GM21825 (cell line): ENCODE results near the gene SLFNL1.

Source experiments
- ATAC-seq: cut with Tn5 transposase; IDR thresholded peaks from one replicate; pipeline ENCODE4 v1.9.1; 2021; ENCODE audit warnings: mild to moderate bottlenecking, moderate library complexity; ENCODE audit not compliant: unreplicated experiment

The SLFNL1 gene

DNA sequence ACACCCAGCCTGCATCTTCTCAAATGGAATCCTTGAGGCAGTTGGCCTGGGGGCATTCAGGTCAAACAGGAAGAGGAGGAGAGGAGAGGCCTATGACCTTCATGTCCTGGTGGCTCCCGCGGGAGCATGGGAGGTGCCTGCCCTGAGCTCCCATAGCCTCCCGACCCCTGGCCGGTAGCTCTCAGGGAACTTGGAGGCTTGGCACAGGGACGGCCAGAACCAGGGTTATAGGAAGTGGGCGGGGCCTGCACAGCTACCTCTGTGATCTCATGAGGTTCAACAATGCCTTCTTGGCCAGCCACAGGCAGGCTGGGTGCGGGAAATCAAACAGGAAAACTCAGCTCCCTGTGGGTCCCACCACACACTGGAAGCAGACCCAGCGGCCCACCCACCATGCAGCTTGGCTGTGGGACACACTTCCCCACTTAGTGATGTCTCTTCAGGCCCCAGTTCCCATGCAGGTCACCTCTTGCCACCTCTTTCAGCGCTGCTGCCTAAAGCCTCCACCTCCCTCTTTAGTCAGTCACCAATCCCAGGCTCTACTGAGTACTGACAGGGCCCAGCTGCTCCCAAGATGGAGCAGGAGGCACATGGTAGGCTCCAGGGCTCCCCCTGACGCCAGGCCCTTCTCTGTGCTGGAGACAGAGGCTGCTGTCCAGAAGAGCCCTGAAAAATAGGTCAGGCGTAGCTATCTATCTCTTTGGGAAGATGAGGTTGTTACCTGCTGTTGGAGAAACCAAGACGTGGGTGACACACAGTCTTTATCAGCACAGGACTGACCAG lies at the start of gene SLFNL1:
Gene SLFNL1, minus strand, starts transcription at position 200 of the 783 bp plus-strand sequence. CDS start 1,065 bp downstream, outside the sequence.
- ATAC-seq: no peak

DNA sequence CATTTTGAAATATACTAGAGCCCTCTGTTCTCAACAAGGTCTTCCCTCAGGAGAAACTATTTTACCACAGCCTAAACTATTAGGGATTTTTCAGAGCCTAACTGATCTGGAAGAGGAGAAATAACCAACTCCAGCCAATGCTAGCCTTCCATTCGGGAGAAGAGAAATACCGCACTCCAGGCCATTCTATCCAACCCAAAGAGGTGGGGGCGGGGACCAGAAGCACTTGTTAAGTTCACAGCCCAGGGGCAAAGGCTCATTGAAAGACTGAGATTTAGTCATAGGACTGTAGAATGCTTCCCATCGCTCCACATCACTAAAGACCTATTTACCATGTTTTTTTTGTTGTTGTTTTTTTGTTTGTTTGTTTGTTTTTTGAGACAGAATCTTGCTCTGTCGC lies 35.4 kb upstream of the SLFNL1 start:
- ATAC-seq: no peak

DNA sequence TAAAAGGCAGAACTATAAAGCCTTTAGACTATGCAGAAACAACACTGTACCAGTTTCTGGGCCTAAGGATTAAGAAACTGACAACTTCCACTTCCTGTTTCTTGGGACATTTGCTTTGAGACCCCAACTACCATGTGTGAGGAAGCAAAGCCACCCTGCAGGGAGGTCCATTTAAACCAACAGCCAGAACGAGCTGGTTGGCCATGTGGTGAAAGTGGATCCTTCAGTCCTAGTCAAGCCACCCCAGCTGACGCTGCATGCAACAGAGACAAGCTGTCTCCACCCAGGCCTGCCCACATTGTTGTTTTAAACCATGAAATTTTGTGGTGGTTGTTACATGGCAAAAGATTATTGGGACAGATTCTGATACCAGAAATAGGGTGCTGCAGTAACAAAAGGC lies 31.8 kb upstream of the SLFNL1 start:
- no peak for ATAC-seq

GRCh38 chr1:41051022-41051421 lies 29.5 kb upstream of the SLFNL1 start:
- no peak for ATAC-seq

DNA sequence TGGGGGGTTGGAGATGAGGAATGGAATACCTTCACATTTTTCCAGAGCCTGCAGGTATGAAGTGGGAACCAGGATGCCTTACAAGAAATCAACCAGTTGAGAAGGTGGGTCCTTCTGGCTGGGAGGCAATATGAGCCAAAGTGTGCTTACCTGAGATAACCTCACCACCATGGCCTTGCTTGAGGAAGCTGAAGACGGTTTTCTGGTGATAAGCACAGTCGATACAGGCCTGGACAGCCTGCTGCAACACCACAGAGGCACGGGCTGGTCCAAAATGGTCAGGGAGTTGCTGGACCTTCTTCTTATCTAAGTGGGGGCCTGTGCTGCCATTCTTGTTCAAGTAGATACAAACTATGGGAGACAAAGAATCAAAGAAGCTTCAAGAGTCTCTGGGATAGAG lies 27.0 kb upstream of the SLFNL1 start:
- no peak for ATAC-seq

- no peak for ATAC-seq
These were observed 24.8 kb upstream of the SLFNL1 start for GRCh38 chr1:41046347-41046775.

DNA sequence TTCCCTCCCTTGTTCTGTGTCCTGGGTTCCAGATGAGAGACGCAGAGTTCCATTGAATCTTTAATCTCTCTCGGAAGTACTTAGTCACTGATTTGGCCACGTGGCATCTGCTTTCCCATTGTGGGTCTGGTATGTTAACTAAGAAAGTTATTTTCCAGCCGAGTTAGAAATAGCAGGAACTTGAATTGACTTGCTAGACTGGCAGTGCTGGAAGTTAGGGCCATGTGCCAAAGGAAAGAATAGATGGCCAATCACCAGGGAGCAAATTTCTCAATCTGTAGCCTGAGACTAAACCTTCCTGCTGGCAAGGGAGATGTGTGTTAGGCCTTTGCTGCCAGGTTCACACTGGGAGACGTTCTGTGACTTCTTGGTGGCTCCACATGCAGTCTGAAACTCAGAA lies 24.2 kb upstream of the SLFNL1 start:
- ATAC-seq: no peak

DNA sequence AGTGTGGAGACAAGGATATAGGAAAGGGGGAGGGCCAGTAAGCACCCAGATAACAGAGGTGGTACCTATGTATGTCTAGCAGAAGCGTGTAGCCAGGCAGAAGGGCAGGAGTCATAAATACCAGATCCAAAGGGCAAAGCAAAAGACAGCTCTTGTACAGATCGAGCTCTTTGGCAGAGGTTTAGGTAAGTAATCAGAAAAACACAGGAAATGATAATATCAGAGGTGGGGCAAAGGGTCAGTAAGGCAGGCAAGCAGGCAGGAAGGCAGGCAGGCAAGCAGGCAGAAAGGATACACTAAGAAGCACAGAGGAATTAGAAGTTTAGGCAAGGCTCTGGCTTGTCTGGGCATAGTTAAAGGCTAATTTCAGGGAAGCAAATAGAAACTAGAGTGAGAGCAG lies 22.7 kb upstream of the SLFNL1 start:
- no peak for ATAC-seq

DNA sequence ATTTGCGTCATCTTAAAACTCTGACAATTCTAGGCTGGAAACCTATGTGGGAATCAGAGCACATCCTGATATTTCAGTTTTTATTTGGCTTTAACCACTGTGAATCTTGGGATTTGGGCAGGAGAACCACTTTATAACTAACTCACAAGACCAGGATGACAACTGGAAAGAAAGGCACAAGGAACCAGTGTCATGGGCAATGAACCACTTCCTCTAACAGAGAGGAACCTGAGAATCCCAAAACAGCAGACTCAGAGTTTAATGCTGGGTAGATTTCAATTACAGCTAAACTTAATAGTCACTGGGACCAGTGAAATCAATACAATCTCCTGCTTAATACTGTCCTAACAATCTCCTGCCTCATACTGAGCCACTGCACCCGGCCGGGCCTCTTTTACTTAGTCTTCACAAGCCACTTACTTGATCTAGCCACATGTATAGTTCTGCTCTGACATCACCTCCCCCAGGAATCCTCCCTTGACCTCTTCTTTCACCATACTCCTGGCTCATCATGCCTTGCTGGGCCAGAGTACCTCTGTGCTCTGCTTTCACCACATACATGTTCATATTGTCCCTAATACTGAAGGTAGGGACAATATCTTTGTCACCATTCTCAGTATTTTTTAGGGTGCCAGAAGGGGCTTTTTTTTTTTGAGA lies 20.2 kb upstream of the SLFNL1 start:
- no peak for ATAC-seq

- ATAC-seq: no peak
These were observed 16.6 kb upstream of the SLFNL1 start for GRCh38 chr1:41038110-41038509.

GRCh38 chr1:41037116-41037903 lies 15.8 kb upstream of the SLFNL1 start:
- ATAC-seq: no peak

- ATAC-seq: no peak
These were observed 11.7 kb upstream of the SLFNL1 start for GRCh38 chr1:41033272-41033671.

DNA sequence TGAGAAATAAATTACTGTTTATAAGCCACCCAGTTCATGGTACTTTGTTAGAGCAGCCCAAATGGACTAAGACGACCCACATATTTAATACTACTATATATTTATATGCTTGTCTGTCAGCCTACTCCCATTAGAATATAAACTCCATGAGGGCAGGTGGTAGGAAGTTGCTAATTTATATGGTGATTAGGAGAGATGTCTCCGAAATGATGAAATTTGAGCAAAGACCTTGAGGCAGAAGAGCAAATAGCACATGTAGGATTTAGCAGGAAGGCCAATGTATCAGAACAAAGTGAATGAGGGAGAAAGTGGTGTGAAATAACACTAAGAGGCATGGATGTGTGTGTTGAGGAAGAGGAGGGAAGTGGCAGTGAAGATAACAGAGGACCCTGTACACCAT lies 10.6 kb upstream of the SLFNL1 start:
- ATAC-seq: no peak

GRCh38 chr1:41030872-41031616 lies 9.5 kb upstream of the SLFNL1 start:
- ATAC-seq: no peak

DNA sequence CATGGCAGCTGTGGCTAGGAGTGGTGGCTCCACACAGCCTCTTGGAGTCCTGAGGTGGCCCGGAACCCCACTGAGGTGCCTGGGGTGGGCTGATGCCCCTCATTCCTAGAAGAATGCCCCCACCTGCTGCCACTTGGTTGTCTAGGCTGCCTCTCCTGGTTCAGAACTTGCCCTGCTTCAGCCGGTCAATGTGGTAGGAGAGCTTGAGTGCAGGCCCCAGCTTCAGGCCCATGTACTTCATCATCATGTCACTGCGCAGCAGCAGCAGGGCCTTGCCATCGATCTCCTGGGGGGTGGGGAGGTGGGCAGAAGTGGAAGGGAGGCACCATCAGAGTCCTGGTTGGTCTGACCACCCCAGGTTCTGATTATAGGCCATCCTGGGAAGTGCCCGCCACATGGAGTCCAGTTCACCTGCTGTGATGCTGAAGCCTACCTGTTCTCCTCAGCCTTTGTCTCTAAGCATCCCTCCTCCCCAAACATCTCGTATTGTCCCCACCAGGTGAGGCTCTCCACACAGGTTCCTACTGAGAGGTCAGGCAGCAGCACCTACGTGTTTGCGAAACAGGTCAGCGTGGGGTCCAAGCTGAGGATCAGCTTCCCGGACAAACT lies 6.6 kb upstream of the SLFNL1 start:
- no peak for ATAC-seq

DNA sequence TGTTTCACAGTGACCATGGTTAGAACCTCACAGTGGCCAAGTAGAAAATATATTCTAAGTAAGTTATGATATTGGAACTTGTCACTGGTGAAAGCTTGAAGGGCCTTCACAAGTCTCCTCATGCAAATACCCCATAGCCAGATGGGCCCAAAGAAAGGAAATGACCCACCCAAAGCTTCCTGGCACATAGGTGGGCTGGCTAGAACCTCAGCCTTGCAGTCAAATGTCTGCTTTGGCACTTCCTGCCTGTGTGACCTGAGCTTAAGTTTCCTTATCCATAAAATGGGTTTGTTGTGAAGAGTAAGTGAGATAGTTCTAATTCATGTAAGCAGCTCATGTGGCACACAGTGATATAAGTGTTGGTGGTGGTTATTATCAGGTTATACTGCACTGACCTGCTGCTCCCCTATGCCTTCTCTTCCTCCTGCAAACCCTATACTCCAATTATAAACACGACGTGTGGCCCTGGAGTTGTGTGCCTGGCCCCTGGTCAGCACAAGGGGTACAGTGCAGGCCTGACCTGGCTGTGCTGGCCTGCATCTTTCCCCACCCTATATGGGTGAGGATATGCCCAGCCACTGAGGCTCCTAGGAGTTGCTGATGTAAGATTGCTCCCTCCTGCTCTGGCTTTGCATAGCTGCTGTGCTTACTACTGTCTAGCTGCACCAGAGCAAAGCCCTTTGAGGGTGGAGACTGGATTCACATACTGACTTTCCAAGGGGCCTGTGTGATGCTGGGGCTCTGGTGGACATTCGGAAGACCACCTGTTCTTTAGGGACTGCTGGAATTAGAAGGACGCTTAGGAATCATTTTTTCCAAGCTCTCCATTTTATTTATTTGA lies 4.7 kb upstream of the SLFNL1 start:
- no peak for ATAC-seq

GRCh38 chr1:41024953-41025352 lies 3.4 kb upstream of the SLFNL1 start:
- ATAC-seq: no peak

DNA sequence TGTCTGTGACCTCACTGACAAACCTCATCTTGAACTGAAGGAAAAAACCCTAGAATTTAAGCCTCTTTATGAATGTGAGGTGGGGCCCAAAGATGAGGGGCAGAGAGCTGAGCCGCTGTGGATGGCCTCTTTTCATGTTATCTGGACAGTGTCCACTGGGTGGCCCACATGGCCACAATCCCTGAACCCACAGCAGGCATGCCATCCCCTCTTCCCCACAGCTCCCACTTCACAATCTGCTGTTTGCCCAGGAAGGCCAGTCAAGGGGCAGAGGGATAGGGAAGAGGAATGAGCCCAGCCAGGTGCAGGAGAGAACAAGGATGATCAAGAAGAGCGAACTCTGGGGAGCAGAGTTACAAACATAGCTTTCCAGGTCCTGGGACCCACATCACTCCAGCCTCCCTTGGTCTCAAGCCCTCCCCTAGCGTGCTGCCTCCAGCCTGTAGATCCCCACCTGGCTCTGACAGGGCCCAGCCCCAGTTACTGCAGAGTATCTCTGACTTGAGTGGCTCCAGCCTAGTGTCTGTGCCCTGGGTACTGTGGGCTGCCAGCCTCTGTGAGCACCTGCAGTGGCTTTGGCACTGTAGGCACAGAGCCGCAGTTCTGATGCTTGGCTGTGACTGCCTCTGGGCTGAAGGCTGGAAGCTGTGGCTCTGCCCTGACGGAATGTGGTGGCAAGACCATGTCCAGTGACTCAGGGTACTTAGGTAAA lies 1.9 kb upstream of the SLFNL1 start:
- ATAC-seq: no peak

- no peak for ATAC-seq
These were observed 899 bp upstream of the SLFNL1 start for GRCh38 chr1:41022424-41022823.
